ENCODE data around the gene MTHFSD. TPM values are rescaled to one million over a fixed set of nuclear protein-coding genes. Genes with fewer than 3 reads are reported as not detected.
A peak's percentile ranks its signal among the peaks of the same experiment; 100 is the strongest.

MTHFSD gene
- total RNA-seq, 2 donors from 2014 or later: 7.8 to 8.3 TPM

DNA sequence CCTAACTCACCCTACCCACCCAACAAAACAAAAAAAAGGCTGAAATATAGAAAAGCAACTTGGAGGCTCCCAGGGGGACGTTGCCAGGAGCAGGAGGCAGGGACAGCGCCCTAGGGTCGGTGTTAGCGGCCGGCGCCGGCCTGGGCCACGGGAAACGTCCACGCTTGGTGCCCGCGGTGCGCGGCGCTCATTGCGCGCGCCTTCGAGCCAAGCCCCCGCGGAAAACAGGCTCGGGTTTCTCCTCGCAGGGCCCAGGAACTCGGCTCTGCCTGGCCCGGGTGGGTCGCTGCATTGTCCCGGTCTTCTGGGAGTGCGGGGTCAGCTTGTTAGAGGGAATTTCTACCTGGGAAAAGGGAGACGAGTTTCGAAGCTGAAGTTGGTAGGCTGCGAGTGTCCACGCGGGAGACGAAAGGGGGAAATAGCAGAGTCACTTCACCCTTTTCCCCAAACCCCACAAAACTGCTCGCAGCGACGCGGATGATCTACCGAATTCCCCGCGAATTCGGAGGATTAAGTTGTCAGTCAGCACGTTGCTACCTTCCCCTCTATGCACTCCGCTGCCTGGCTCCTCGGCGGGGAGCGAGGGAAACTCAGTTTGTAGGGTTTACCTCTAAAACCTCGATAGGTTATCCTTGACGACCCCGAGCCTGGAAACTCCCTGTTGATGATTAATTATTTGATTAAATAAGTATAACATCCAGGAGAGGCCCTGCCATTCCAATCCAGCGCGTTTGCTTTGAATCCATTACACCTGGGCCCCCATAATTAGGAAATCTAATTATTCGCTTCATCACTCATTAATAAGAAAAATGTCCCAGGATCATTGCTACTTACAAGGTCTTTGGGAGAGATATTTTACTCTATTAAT lies 10.8 kb upstream of the MTHFSD start:
- H3K4me3 ChIP-seq: peak overlapping the region; percentile 53 to 59
- TF ChIP-seq, protein P1, sequence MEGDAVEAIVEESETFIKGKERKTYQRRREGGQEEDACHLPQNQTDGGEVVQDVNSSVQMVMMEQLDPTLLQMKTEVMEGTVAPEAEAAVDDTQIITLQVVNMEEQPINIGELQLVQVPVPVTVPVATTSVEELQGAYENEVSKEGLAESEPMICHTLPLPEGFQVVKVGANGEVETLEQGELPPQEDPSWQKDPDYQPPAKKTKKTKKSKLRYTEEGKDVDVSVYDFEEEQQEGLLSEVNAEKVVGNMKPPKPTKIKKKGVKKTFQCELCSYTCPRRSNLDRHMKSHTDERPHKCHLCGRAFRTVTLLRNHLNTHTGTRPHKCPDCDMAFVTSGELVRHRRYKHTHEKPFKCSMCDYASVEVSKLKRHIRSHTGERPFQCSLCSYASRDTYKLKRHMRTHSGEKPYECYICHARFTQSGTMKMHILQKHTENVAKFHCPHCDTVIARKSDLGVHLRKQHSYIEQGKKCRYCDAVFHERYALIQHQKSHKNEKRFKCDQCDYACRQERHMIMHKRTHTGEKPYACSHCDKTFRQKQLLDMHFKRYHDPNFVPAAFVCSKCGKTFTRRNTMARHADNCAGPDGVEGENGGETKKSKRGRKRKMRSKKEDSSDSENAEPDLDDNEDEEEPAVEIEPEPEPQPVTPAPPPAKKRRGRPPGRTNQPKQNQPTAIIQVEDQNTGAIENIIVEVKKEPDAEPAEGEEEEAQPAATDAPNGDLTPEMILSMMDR (IDR thresholded peaks at IDR 0.05): no peak
- H3K36me3 ChIP-seq: no peaks in the 10 kb centered on the region
- peak overlapping the region in 1 of 2 donors; percentile 43 for H3K27ac ChIP-seq
- H3K27me3 ChIP-seq: peaks cover 0 to 16% of the 10 kb centered on the region in 2 donors
- DNase-seq (ENCODE audit: low spot score): no peak
- H3K9me3 ChIP-seq: no peaks in the 10 kb centered on the region
- H3K4me1 ChIP-seq: peaks cover 0 to 6% of the 10 kb centered on the region in 2 donors

- Histone ChIP-seq H3K4me1 (peaks cover 0 to 6% of the 10 kb centered on the region in 2 donors), H3K9me3 (no peaks in the 10 kb centered on the region), H3K27ac (peak overlapping the region in 1 of 2 donors; percentile 43), H3K4me3 (peak overlapping the region in 1 of 2 donors; percentile 59), H3K27me3 (peaks cover 0 to 16% of the 10 kb centered on the region in 2 donors), H3K36me3 (no peaks in the 10 kb centered on the region)
- TF ChIP-seq, protein P1 (IDR thresholded peaks at IDR 0.05): no peak
- no peak for DNase-seq (ENCODE audit: low spot score)
Observed at GRCh38 chr16:86565181-86565631, 10.2 kb upstream of the MTHFSD start.

GRCh38 chr16:86563469-86564345 lies 8.7 kb upstream of the MTHFSD start:
- no peaks in the 10 kb centered on the region for H3K9me3 ChIP-seq
- TF ChIP-seq, protein P1 (IDR thresholded peaks at IDR 0.05): peak; percentile 100
- H3K27me3 ChIP-seq: peaks cover 0 to 16% of the 10 kb centered on the region in 2 donors
- no peaks in the 10 kb centered on the region for H3K36me3 ChIP-seq
- peak overlapping the region; percentile 21 to 26 for H3K27ac ChIP-seq
- peaks cover 0 to 6% of the 10 kb centered on the region in 2 donors for H3K4me1 ChIP-seq
- peak overlapping the region in 1 of 2 donors; percentile 28 for H3K4me3 ChIP-seq
- peak; percentile 96 for DNase-seq (ENCODE audit: low spot score)

GRCh38 chr16:86562356-86562755 lies 7.3 kb upstream of the MTHFSD start:
- H3K36me3 ChIP-seq: no peaks in the 10 kb centered on the region
- H3K27me3 ChIP-seq: peaks cover 0 to 16% of the 10 kb centered on the region in 2 donors
- peaks cover 0 to 6% of the 10 kb centered on the region in 2 donors for H3K4me1 ChIP-seq
- H3K4me3 ChIP-seq: no peak overlapping the region
- no peak overlapping the region for H3K27ac ChIP-seq
- DNase-seq (ENCODE audit: low spot score): no peak
- TF ChIP-seq, protein P1 (IDR thresholded peaks at IDR 0.05): no peak
- H3K9me3 ChIP-seq: no peaks in the 10 kb centered on the region

- no peak overlapping the region for H3K4me3 ChIP-seq
- peaks cover 0 to 7% of the 10 kb centered on the region in 2 donors for H3K27me3 ChIP-seq
- no peaks in the 10 kb centered on the region for H3K9me3 ChIP-seq
- no peaks in the 10 kb centered on the region for H3K36me3 ChIP-seq
- no peak overlapping the region for H3K27ac ChIP-seq
- no peak for DNase-seq (ENCODE audit: low spot score)
- peaks cover 0 to 11% of the 10 kb centered on the region in 2 donors for H3K4me1 ChIP-seq
- TF ChIP-seq, protein P1 (IDR thresholded peaks at IDR 0.05): no peak
Observed at GRCh38 chr16:86559802-86560305, 4.8 kb upstream of the MTHFSD start.
